Neural crest cell (in vitro differentiated cells): ENCODE results near the gene DTX3L. TPM values are rescaled to one million over a fixed set of nuclear protein-coding genes. Genes with fewer than 3 reads are reported as not detected.

Experiments
- DNase-seq: peaks from one replicate; pipeline ENCODE4 v3.0.0; 2021; ENCODE audit warnings: low read depth, mixed read lengths, low spot score
- H3K27ac Mint-ChIP-seq: one replicate; pipeline ENCODE4 v1.8.0; 2021; ENCODE audit warnings: mild to moderate bottlenecking, mixed read lengths; ENCODE audit not compliant: unreplicated experiment
- H3K27me3 Mint-ChIP-seq: 2 replicates; pipeline ENCODE4 v1.8.0; 2021; ENCODE audit warnings: low read depth, mild to moderate bottlenecking, mixed read lengths
- H3K36me3 Mint-ChIP-seq: 2 replicates; pipeline ENCODE4 v1.8.0; 2021; ENCODE audit warnings: low read depth, mild to moderate bottlenecking, mixed read lengths
- H3K4me1 Mint-ChIP-seq: 2 replicates; pipeline ENCODE4 v1.8.0; 2021; ENCODE audit warnings: mixed read lengths
- H3K4me3 Mint-ChIP-seq: one replicate; pipeline ENCODE4 v1.8.0; 2021; ENCODE audit warnings: mild to moderate bottlenecking, mixed read lengths
- H3K9me3 Mint-ChIP-seq: 2 replicates; pipeline ENCODE4 v1.8.0; 2021; ENCODE audit warnings: mixed read lengths
- CTCF ChIP-seq: fragments of 200-600 bp; sonication (generic); conservative IDR thresholded peaks from 2 replicates; pipeline ENCODE4 v1.5.0; 2021; ENCODE audit warnings: antibody characterized with exemption, mild to moderate bottlenecking
- total RNA-seq: library from RNA; stranded (reverse); gene quantifications from 2 replicates; pipeline ENCODE4 v1.2.1, GENCODE V29; 2021

DTX3L gene
- total RNA-seq, 1 donor from 2014 or later: 4.9 TPM

- Mint-ChIP-seq H3K27me3 (no peaks in the 10 kb centered on the region), H3K36me3 (no peaks in the 10 kb centered on the region), H3K27ac (no peak overlapping the region), H3K9me3 (no peaks in the 10 kb centered on the region), H3K4me1 (no peaks in the 10 kb centered on the region), H3K4me3 (no peak overlapping the region)
- TF ChIP-seq CTCF: no peak
- DNase-seq: no peak
Measured at GRCh38 chr3:122548619-122549018, 15.5 kb upstream of the DTX3L start.

GRCh38 chr3:122553171-122553570 is 11.0 kb upstream of the DTX3L start:
- no peaks in the 10 kb centered on the region for H3K4me1 Mint-ChIP-seq
- H3K27me3 Mint-ChIP-seq: no peaks in the 10 kb centered on the region
- no peak overlapping the region for H3K27ac Mint-ChIP-seq
- no peak for TF ChIP-seq CTCF
- DNase-seq: no peak
- no peak overlapping the region for H3K4me3 Mint-ChIP-seq
- H3K9me3 Mint-ChIP-seq: no peaks in the 10 kb centered on the region
- no peaks in the 10 kb centered on the region for H3K36me3 Mint-ChIP-seq

- TF ChIP-seq CTCF: no peak
- Mint-ChIP-seq H3K27ac (no peak overlapping the region), H3K4me1 (no peaks in the 10 kb centered on the region), H3K4me3 (no peak overlapping the region), H3K36me3 (no peaks in the 10 kb centered on the region), H3K9me3 (no peaks in the 10 kb centered on the region), H3K27me3 (no peaks in the 10 kb centered on the region)
- no peak for DNase-seq
Measured at GRCh38 chr3:122555275-122556071, 8.7 kb upstream of the DTX3L start.

GRCh38 chr3:122557356-122557755 is 6.8 kb upstream of the DTX3L start:
- Mint-ChIP-seq H3K36me3 (no peaks in the 10 kb centered on the region), H3K4me3 (no peak overlapping the region), H3K27me3 (no peaks in the 10 kb centered on the region), H3K4me1 (no peaks in the 10 kb centered on the region), H3K27ac (no peak overlapping the region), H3K9me3 (no peaks in the 10 kb centered on the region)
- no peak for TF ChIP-seq CTCF
- no peak for DNase-seq

GRCh38 chr3:122558605-122559004 is 5.5 kb upstream of the DTX3L start:
- Mint-ChIP-seq H3K4me1 (peaks cover 2% of the 10 kb centered on the region), H3K27me3 (no peaks in the 10 kb centered on the region), H3K4me3 (no peak overlapping the region), H3K36me3 (no peaks in the 10 kb centered on the region), H3K9me3 (no peaks in the 10 kb centered on the region), H3K27ac (no peak overlapping the region)
- DNase-seq: no peak
- TF ChIP-seq CTCF: no peak
